HepG2 (cell line): ENCODE results near the gene ZNF845. TPM values are rescaled to one million over a fixed set of nuclear protein-coding genes. Genes with fewer than 3 reads are reported as not detected.
"Not testable (repeated sequence)": the region's sequence is repeated elsewhere in the genome, so short reads cannot be mapped to it uniquely, and the experiment has no call there.

ENCODE experiments used
- ATAC-seq: fragments of 200-7000 bp; cut with Tn5 transposase; 3 replicates; pipeline ENCODE4 v1.9.1; 2020; ENCODE audit warnings: mild to moderate bottlenecking, moderate library complexity
- BruUV-seq: library from RNA; stranded (reverse); fragments of 400-500 nt; replicated peaks from 2 replicates; lab custom pipeline; 2021; lab: Mats Ljungman, UMichigan
- CTCF ChIA-PET: fragments of 300-600 bp; formaldehyde crosslinking; extraction: SDS; loops from one replicate; lab custom pipeline; 2021; ENCODE audit warnings: low total read pairs, inconsistent platforms, low intra/inter-chr PET ratio; lab: Yijun Ruan, JAX
- POLR2A ChIA-PET: fragments of 350-600 bp; sonication (Branson Sonifier 250); formaldehyde crosslinking; loops from one replicate; lab custom pipeline; 2020; ENCODE audit warnings: antibody characterized with exemption, inconsistent platforms; lab: Yijun Ruan, JAX
- DNase-seq: peaks from one replicate; pipeline ENCODE4 v3.0.0-alpha.2; 2015; ENCODE audit warnings: low spot score
- FAIRE-seq: peaks from 3 replicates; lab custom pipeline; 2011; peaks lifted over from hg19 to GRCh38; lab: Jason Lieb, UNC
- H2AFZ ChIP-seq: one replicate; pipeline ENCODE4 v1.6.1; 2011; ENCODE audit warnings: low read length, inconsistent platforms
- H3K27ac ChIP-seq: fragments of 300-600 bp; 3 replicates; pipeline ENCODE4 v1.8.0; 2011; ENCODE audit warnings: mixed run types, mild to moderate bottlenecking, mixed read lengths, low read length, inconsistent platforms; ENCODE audit not compliant: insufficient read depth; ENCODE audit errors: extremely low read length
- H3K27me3 ChIP-seq, 2 experiments: fragments of 200-600 bp in 1 of 2; 2 replicates in 1 of 2; 3 replicates in 1 of 2; pipeline versions ENCODE4 v1.6.0 to v1.8.0; 2011; ENCODE audit warnings: low read length in 2 of 2, mild to moderate bottlenecking in 2 of 2, moderate library complexity in 2 of 2, inconsistent platforms in 1 of 2; ENCODE audit not compliant: insufficient read depth in 2 of 2, control insufficient read depth in 1 of 2
- H3K36me3 ChIP-seq, 2 experiments: fragments of 200-600 bp in 1 of 2; replicated peaks in 1 of 2; 2 replicates in 1 of 2; 3 replicates in 1 of 2; pipeline versions ENCODE4 v1.5.1 to v1.8.0; 2011; ENCODE audit warnings: low read length in 2 of 2, inconsistent platforms in 1 of 2; ENCODE audit not compliant: insufficient read depth in 2 of 2, control insufficient read depth in 1 of 2
- H3K4me1 ChIP-seq: 2 replicates; pipeline ENCODE4 v1.5.1; 2012; ENCODE audit warnings: low read length, inconsistent platforms; ENCODE audit not compliant: insufficient read depth
- H3K4me2 ChIP-seq: 2 replicates; pipeline ENCODE4 v1.6.0; 2011; ENCODE audit warnings: low read depth, low read length, inconsistent platforms
- H3K4me3 ChIP-seq, 3 experiments: fragments of 200-600 bp in 1 of 3; sonication (generic), shearing (Covaris generic) in 1 of 3; replicated peaks in 1 of 3; 2 replicates each; pipeline ENCODE4 v1.5.1; 2011 to 2016; ENCODE audit warnings: low read length in 3 of 3, inconsistent platforms in 2 of 3, low read depth in 2 of 3, mild to moderate bottlenecking in 2 of 3, control low read depth in 1 of 3, mixed read lengths in 1 of 3; ENCODE audit not compliant: insufficient read depth in 1 of 3
- H3K79me2 ChIP-seq: one replicate; pipeline ENCODE4 v1.6.1; 2011; ENCODE audit warnings: low read length, inconsistent platforms; ENCODE audit not compliant: insufficient read depth
- H3K9ac ChIP-seq: 2 replicates; pipeline ENCODE4 v1.6.0; 2011; ENCODE audit warnings: mild to moderate bottlenecking, low read depth, low read length, inconsistent platforms; ENCODE audit not compliant: insufficient read depth
- H3K9me3 ChIP-seq: 2 replicates; pipeline ENCODE4 v1.5.1; 2012; ENCODE audit warnings: mild to moderate bottlenecking, low read length
- H4K20me1 ChIP-seq: 2 replicates; pipeline ENCODE4 v1.6.0; 2011; ENCODE audit warnings: inconsistent platforms, mild to moderate bottlenecking, low read length, moderate library complexity; ENCODE audit not compliant: insufficient read depth
- CTCF ChIP-seq: sonication (generic); formaldehyde crosslinking; IDR thresholded peaks from 2 replicates; pipeline ENCODE4 v1.5.0; 2020; ENCODE audit warnings: mild to moderate bottlenecking, missing genetic modification reagents, moderate library complexity
- KMT2A ChIP-seq: sonication (generic); formaldehyde crosslinking; IDR thresholded peaks from 2 replicates; pipeline ENCODE4 v1.4.0; 2020; ENCODE audit warnings: missing genetic modification reagents
- POGZ ChIP-seq: sonication (generic); formaldehyde crosslinking; IDR thresholded peaks from 2 replicates; pipeline ENCODE4 v1.4.0; 2020; ENCODE audit warnings: mild to moderate bottlenecking, missing genetic modification reagents
- RBM22 ChIP-seq: fragments of 200-400 bp; formaldehyde crosslinking; optimal IDR thresholded peaks from 2 replicates; pipeline ENCODE3; 2017; ENCODE audit warnings: mild to moderate bottlenecking, low read length, moderate library complexity
- STAG1 ChIP-seq: sonication (generic); formaldehyde crosslinking; IDR thresholded peaks from 2 replicates; pipeline ENCODE4 v1.4.0; 2020; ENCODE audit warnings: missing genetic modification reagents
- ZFY ChIP-seq: sonication (generic); formaldehyde crosslinking; IDR thresholded peaks from 2 replicates; pipeline ENCODE4 v1.4.0; 2020; ENCODE audit warnings: missing genetic modification reagents
- ZNF460 ChIP-seq: sonication (generic); formaldehyde crosslinking; IDR thresholded peaks from 2 replicates; pipeline ENCODE4 v1.5.1; 2020; ENCODE audit warnings: missing genetic modification reagents, mild to moderate bottlenecking, borderline replicate concordance
- ZNF75D ChIP-seq: sonication (generic); formaldehyde crosslinking; IDR thresholded peaks from 2 replicates; pipeline ENCODE4 v1.8.1; 2023; ENCODE audit warnings: missing genetic modification reagents, mild to moderate bottlenecking, borderline replicate concordance
- WGBS: methylation state at CpG from one replicate; pipeline ENCODE4 v1.1.6; 2017; ENCODE audit warnings: low lambda C conversion rate; 5-methylcytosine and 5-hydroxymethylcytosine counted together
- in situ Hi-C: cut with HindIII; loops from 2 replicates; pipeline ENCODE4 v1.10.0; 2017; ENCODE audit warnings: low pct_unique_long_range_greater_than_20kb; ENCODE audit not compliant: extremely low pct_ligation_motif_present
- intact Hi-C: fragments of 100-400 bp; cut with micrococcal nuclease; formaldehyde crosslinking; loops from one replicate; pipeline ENCODE4 v1.10.0; 2022; ENCODE audit not compliant: unreplicated experiment
- polyA plus RNA-seq, 8 experiments: library from polyadenylated mRNA; depleted of rRNA in 3 of 8; stranded (reverse) in 7 of 8; unstranded in 1 of 8; fragments of >200 nt; fragmentation: Illumina TruSeq in 4 of 8; extraction: Trizol in 4 of 8; gene quantifications; 2 replicates each; pipeline versions ENCODE4 v1.2.1 to v1.2.3, GENCODE V29; 2011 to 2016; ENCODE audit warnings: low read depth in 4 of 8, missing spikeins in 1 of 8, mixed read lengths in 1 of 8; ENCODE audit not compliant: insufficient read depth in 1 of 8
- total RNA-seq, 5 experiments: library from RNA; depleted of rRNA; stranded (reverse); fragments of >200 nt; fragmentation: Illumina TruSeq; extraction: Trizol; gene quantifications; 2 replicates each; pipeline ENCODE4 v1.2.3, GENCODE V29; 2016; ENCODE audit warnings: low read depth in 1 of 5

The ZNF845 gene
- total and polyA plus RNA-seq, 2 of the 13 experiments (the other 11 are each of a cell fraction or from before 2014, with no cell fraction given) = 1.7 to 9.6 TPM

- H2AFZ ChIP-seq, H3K27ac ChIP-seq, H3K36me3 ChIP-seq, H3K4me1 ChIP-seq, intact Hi-C loops, H3K4me3 ChIP-seq, H3K4me2 ChIP-seq, BruUV-seq, H3K27me3 ChIP-seq, H3K9ac ChIP-seq, POLR2A ChIA-PET, CTCF ChIA-PET, H3K9me3 ChIP-seq, FAIRE-seq, H4K20me1 ChIP-seq, in situ Hi-C loops, H3K79me2 ChIP-seq, DNase-seq: not testable (repeated sequence)
- ATAC-seq = peak; percentile 43; the same call in 1 of the 3 replicates
- 80% methylated on average over 1 of the region's 8 CpGs for WGBS
Measured at GRCh38 chr19:53301341-53301740, 32.2 kb upstream of the ZNF845 start.

DNA sequence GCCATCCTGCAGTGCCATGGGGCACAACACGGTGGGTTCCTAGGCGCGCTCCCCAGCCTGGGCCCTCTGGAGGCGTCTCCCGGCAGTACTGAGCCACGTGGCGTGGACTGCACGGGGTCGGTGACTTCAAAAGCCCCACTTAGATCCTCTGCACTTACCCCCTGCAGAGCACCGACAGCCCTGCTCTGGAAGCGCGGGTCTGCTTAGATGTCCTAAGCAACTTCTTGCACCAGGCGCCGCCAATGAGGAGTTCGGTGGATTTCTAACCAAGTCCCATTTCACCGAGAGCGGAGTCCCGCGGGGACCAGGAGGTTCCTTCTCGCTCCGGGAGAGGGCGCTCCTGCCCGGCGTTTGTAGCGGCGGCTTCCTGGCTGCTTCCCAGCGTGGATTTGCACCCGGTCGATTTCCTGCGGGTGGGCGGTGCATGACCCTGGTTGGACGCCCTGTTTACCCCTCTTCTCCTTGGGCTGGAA, 25.2 kb upstream of the ZNF845 start:
- H3K4me2 ChIP-seq = no peak overlapping the region
- no peaks in the 10 kb centered on the region for H3K36me3 ChIP-seq
- DNase-seq (no peak), FAIRE-seq (no peak), ATAC-seq (no peak)
- H3K9ac ChIP-seq = no peak overlapping the region
- no peak for TF ChIP-seq POGZ
- TF ChIP-seq ZFY = no peak
- TF ChIP-seq RBM22 = no peak
- TF ChIP-seq STAG1 (CRISPR knock-in tag) = peak; percentile 41
- peak; percentile 54 for TF ChIP-seq CTCF (CRISPR knock-in tag)
- no peak for TF ChIP-seq KMT2A (CRISPR knock-in tag)
- TF ChIP-seq ZNF75D (CRISPR knock-in tag) = no peak
- no peak for TF ChIP-seq ZNF460
- no TSS peak for BruUV-seq
- POLR2A ChIA-PET = no interaction called here
- H3K27me3 ChIP-seq = peaks cover 0 to 13% of the 10 kb centered on the region in 2 experiments; a peak in 1 of 5 replicates
- WGBS = 40% methylated on average over 3 of the region's 32 CpGs
- no peak overlapping the region for H3K4me3 ChIP-seq
- in situ Hi-C loops = no loop called here
- H3K9me3 ChIP-seq = peaks cover 14% of the 10 kb centered on the region; the same call in 1 of the 2 replicates
- H3K79me2 ChIP-seq = no peaks in the 10 kb centered on the region
- CTCF ChIA-PET = no interaction called here
- H4K20me1 ChIP-seq = no peaks in the 10 kb centered on the region
- intact Hi-C loops = no loop called here
- H2AFZ ChIP-seq = no peak overlapping the region
- no peak overlapping the region for H3K27ac ChIP-seq
- no peaks in the 10 kb centered on the region for H3K4me1 ChIP-seq
